Panc1 (cell line): Measurements from ENCODE around the gene TMPRSS3. TPM values are rescaled to one million over a fixed set of nuclear protein-coding genes. Genes with fewer than 3 reads are reported as not detected.

Experiments
- ATAC-seq: fragments of 200-7000 bp; cut with Tn5 transposase; 2 replicates; pipeline ENCODE4 v1.9.1; 2020; ENCODE audit warnings: mild to moderate bottlenecking, moderate library complexity
- BruUV-seq: library from RNA; stranded (reverse); fragments of 400-500 nt; replicated peaks from 2 replicates; lab custom pipeline; 2021; lab: Mats Ljungman, UMichigan
- CTCF ChIA-PET: fragments of 300-600 bp; sonication (Branson Sonifier 250); formaldehyde crosslinking; loops from one replicate; lab custom pipeline; 2022; ENCODE audit warnings: antibody characterized with exemption; lab: Charles Lee
- POLR2A ChIA-PET: fragments of 300-600 bp; sonication (Branson Sonifier 250); formaldehyde crosslinking; loops from one replicate; lab custom pipeline; 2022; ENCODE audit warnings: antibody characterized with exemption; lab: Charles Lee
- DNase-seq: peaks from one replicate; pipeline ENCODE4 v3.0.0-alpha.2; 2010; ENCODE audit warnings: low read depth, low spot score
- H3K27ac ChIP-seq: 2 replicates; pipeline ENCODE4 v1.5.1; 2011; ENCODE audit warnings: mild to moderate bottlenecking, low read length, inconsistent platforms
- H3K27me3 ChIP-seq: fragments of 200-500 bp; sonication (Bioruptor generic); 2 replicates; pipeline ENCODE4 v1.6.0; 2014; ENCODE audit warnings: low read length, inconsistent platforms; ENCODE audit not compliant: control insufficient read depth, insufficient read depth
- H3K36me3 ChIP-seq: fragments of 200-500 bp; sonication (Bioruptor generic); 2 replicates; pipeline ENCODE4 v1.5.1; 2014; ENCODE audit warnings: inconsistent platforms, mild to moderate bottlenecking, low read length, moderate library complexity; ENCODE audit not compliant: control insufficient read depth, insufficient read depth
- H3K4me1 ChIP-seq: 2 replicates; pipeline ENCODE4 v1.5.1; 2011; ENCODE audit warnings: inconsistent platforms, mild to moderate bottlenecking, low read length, moderate library complexity; ENCODE audit not compliant: control insufficient read depth, insufficient read depth
- H3K4me3 ChIP-seq, 2 experiments: 2 replicates each; pipeline ENCODE4 v1.5.1; 2011 to 2012; ENCODE audit warnings: low read depth in 2 of 2, low read length in 2 of 2, mild to moderate bottlenecking in 2 of 2, inconsistent platforms in 1 of 2, moderate library complexity in 1 of 2
- H3K9me3 ChIP-seq: fragments of 200-500 bp; sonication (Bioruptor generic); 2 replicates; pipeline ENCODE4 v1.5.1; 2014; ENCODE audit warnings: low read depth, mild to moderate bottlenecking, inconsistent platforms, low read length, moderate library complexity; ENCODE audit not compliant: control insufficient read depth, insufficient read depth
- CTCF ChIP-seq: fragments of 450-650 bp; IDR thresholded peaks from 2 replicates; pipeline ENCODE4 v1.5.1; 2017; ENCODE audit warnings: mild to moderate bottlenecking
- POLR2AphosphoS5 ChIP-seq: IDR thresholded peaks from 2 replicates; pipeline ENCODE4 v1.6.1; 2012; ENCODE audit warnings: mild to moderate bottlenecking, low read depth, low read length, moderate library complexity
- REST ChIP-seq, 2 experiments: IDR thresholded peaks; 2 replicates each; pipeline ENCODE4 v1.6.1; 2011 to 2012; ENCODE audit warnings: low read depth in 2 of 2, control low read depth in 1 of 2, low read length in 1 of 2, mild to moderate bottlenecking in 1 of 2, moderate library complexity in 1 of 2; ENCODE audit not compliant: insufficient read depth in 1 of 2
- SIN3A ChIP-seq: IDR thresholded peaks from 2 replicates; pipeline ENCODE4 v1.6.1; 2012; ENCODE audit warnings: low read depth, mild to moderate bottlenecking, low read length, moderate library complexity, borderline replicate concordance; ENCODE audit not compliant: insufficient read depth
- TCF7L2 ChIP-seq: IDR thresholded peaks from 2 replicates; pipeline ENCODE4 v1.6.1; 2011; ENCODE audit warnings: mild to moderate bottlenecking, low read depth, low read length, inconsistent platforms
- in situ Hi-C: cut with HindIII; loops from 2 replicates; pipeline ENCODE4 v1.10.0; 2016; ENCODE audit warnings: low sequenced_read_pairs, low pct_unique_long_range_greater_than_20kb
- intact Hi-C: fragments of 100-400 bp; cut with micrococcal nuclease; formaldehyde crosslinking; loops from one replicate; pipeline ENCODE4 v1.10.0; 2022; ENCODE audit not compliant: unreplicated experiment
- total RNA-seq: library from RNA; stranded (reverse); gene quantifications from one replicate; pipeline ENCODE4 v1.2.1, GENCODE V29; 2021; ENCODE audit not compliant: unreplicated experiment

Gene TMPRSS3
- total RNA-seq, 1 experiment from 2014 or later: not detected

- Histone ChIP-seq H3K27me3 (no peaks in the 10 kb centered on the region), H3K4me3 (no peak overlapping the region), H3K4me1 (no peaks in the 10 kb centered on the region; the same call in 1 of the 2 replicates), H3K27ac (no peak overlapping the region), H3K36me3 (no peaks in the 10 kb centered on the region), H3K9me3 (no peaks in the 10 kb centered on the region)
- POLR2A ChIA-PET: no interaction called here
- no peak for TF ChIP-seq SIN3A
- no TSS peak for BruUV-seq
- CTCF ChIA-PET: interaction anchor here (0.7 kb wide), 1 partner anchor 31 kb away, joined by 4 read pairs; no protein-coding TSS in a partner anchor
- no peak for DNase-seq
- no peak for ATAC-seq
- in situ Hi-C loops (no loop called here), intact Hi-C loops (no loop called here)
These were observed 45.4 kb downstream of the TMPRSS3 start for GRCh38 chr21:42350318-42350910.

- Histone ChIP-seq H3K27me3 (no peaks in the 10 kb centered on the region), H3K27ac (no peak overlapping the region), H3K36me3 (no peaks in the 10 kb centered on the region), H3K9me3 (no peaks in the 10 kb centered on the region), H3K4me3 (no peak overlapping the region), H3K4me1 (no peaks in the 10 kb centered on the region; the same call in 1 of the 2 replicates)
- ChIA-PET CTCF (no interaction called here), POLR2A (no interaction called here)
- BruUV-seq: no TSS peak
- no peak for ATAC-seq
- intact Hi-C loops: no loop called here
- TF ChIP-seq CTCF: no peak
- TF ChIP-seq REST (IDR thresholded peaks at IDR 0.05; ENCODE audit: insufficient read depth in 1 of 2, low read depth in 2 of 2, low read length in 1 of 2): no peak
- no peak for TF ChIP-seq POLR2AphosphoS5
- no peak for TF ChIP-seq TCF7L2
- TF ChIP-seq SIN3A: no peak
- in situ Hi-C loops: no loop called here
- DNase-seq: no peak
These were observed 46.2 kb downstream of the TMPRSS3 start for GRCh38 chr21:42349420-42350317.
